Epithelial cell of esophagus (primary cell): ENCODE measurements around the gene KCNG1.
A peak's percentile ranks its signal among the peaks of the same experiment; 100 is the strongest.

Source experiments
- DNase-seq: peaks from one replicate; pipeline ENCODE4 v3.0.0; 2010; ENCODE audit warnings: low read depth
- H3K4me3 ChIP-seq: 2 replicates; pipeline ENCODE4 v1.5.1; 2011; ENCODE audit warnings: mild to moderate bottlenecking, low read length, control low read depth
- CTCF ChIP-seq: IDR thresholded peaks from 2 replicates; pipeline ENCODE4 v1.5.1; 2011; ENCODE audit warnings: low read depth, mild to moderate bottlenecking, low read length, control low read depth, inconsistent platforms; ENCODE audit not compliant: insufficient read depth; ENCODE audit errors: missing control alignments

Gene KCNG1

DNA sequence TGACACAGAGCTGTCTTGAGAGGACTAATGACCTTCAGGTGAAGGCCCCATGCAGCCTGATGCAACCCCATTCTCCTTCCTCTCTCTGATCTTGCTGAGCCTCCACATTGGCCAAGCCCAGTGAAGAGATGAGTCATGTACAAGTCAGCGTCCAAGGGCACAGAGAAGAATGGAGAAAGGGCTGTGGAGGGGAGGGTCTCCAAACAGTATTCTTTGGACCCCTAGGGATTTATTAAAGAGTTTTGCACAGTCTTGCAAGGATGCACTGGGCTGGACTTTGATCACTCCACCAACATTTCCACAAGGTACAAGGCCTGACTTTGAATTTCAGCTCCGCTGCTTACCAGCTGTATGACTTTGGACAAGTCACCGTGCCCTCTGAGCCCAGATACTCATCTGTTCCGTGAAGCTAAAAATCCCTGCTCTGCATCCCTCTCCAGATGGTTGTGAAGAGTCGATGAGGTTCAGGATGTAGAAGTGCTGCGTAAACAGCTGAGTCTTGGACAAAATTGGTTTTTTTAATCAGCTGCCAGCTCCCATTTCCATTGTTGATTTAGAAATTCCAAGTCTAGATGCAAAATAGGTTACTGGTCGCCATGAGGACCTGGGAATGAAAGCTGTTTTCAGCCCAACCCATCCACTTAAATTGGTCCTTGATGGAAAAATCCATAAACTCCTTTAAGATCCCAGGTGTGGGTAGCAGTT, 14.1 kb upstream of the KCNG1 start:
- peak; percentile 36 for DNase-seq
- no peak for TF ChIP-seq CTCF
- no peak overlapping the region for H3K4me3 ChIP-seq

DNA sequence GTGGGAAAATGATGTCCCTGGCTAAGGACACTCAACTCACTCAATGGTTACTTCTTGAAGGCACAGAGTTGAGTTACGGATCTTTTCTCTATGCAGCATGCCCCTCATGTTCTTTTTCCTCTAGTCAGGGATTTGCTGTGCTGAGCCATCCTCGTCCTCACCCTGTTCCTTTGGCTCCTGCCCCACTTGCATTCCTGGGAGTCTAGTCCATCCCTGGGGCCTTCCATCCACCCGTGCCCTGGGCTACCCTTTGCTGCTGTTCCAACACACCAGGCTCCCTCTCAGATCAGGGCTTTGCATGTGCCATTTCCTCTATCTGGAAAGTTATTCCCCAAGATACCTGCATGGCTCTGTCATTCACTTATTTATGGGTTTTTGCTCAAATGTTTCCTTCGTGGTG, 13.3 kb upstream of the KCNG1 start:
- DNase-seq: no peak
- TF ChIP-seq CTCF: no peak
- H3K4me3 ChIP-seq: no peak overlapping the region

DNA sequence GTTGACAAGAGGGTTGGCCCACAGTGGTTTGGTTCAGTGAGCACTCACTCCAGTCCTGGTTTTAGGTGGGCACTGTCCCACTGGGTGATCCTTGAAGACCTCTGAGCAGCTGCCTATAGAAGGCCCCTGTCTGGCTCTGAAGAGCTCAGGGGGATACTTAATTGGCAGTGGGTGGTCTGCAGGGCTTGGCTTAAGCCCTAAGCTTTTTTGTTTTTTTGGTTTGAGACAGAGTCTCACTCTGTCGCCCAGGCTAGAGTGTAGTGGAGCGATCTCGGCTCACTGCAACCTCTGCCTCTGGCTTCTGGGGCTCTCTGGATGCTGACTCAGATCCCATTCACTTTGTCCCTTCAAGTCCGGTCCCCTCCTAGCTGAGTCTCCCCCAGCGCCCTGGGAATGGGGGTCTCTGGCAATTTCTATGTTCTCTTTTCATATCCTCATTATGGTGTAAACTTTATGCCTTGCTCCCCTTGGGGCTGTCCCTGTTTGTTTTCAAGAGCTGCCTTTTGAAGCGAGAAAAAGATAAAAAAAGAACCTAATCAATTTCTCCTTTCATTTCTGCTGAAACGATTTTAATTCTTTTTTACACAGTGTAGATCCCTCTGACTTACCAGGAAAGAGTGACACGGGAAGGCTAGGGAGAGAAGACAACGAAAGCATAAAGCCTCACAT, 12.2 kb upstream of the KCNG1 start:
- H3K4me3 ChIP-seq: no peak overlapping the region
- DNase-seq: no peak
- no peak for TF ChIP-seq CTCF

- no peak for DNase-seq
- no peak for TF ChIP-seq CTCF
Measured at GRCh38 chr20:51034476-51034875, 11.6 kb upstream of the KCNG1 start.

DNA sequence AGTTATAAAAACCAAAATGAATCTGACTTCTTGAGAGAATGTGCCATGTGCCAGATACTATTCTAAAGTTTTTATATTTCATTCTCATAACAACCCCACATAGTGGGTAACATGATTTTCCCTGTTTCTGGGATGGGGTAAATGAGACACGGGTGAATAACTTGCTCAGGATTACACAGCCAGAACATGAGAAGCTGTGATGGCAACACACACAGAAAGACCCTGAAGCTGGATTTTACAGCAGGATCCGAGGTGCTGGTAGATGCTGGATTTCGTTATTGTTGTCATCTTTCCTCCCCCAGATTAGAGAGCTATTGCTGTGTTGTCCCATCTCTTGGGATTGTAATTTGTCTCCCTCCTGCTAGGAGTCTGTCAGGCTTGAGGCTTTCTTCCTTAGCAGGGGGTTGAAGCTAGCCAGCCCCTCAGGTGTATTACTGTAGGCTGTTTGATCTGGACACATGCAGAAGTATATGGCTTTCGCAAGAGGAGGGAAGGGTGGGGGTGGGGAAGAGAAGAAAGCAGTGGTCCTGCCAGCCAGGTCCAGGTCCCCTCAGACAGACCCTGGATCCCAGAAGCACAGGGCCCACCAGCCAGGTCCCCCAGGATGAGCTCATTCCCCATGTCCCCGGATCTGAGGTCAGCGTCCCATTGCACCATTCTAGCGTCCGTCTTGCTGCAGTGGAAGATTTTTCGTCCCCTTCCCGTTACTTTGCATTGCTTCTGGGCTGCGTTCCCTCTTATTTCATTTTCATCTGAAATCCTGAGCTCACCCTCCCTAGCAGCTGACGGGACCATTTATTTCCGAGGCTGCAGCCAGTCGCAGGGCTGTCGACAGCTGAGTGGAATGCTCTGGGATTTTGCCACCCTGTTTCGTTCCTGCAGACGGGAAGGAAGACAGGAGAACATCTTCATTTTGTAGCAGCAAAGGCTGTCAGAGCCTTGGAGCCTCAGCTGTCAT, 7.3 kb upstream of the KCNG1 start:
- TF ChIP-seq CTCF: no peak
- no peak for DNase-seq
- no peak overlapping the region for H3K4me3 ChIP-seq

More at GRCh38 chr20:51034476-51034875, 11.6 kb upstream of the KCNG1 start:
- H3K4me3 ChIP-seq: no peak overlapping the region

- no peak for TF ChIP-seq CTCF
- no peak overlapping the region for H3K4me3 ChIP-seq
- DNase-seq: no peak
Measured at GRCh38 chr20:51029556-51029955, 6.6 kb upstream of the KCNG1 start.
